NCI-H1930 (cell line): ENCODE results near the gene IGSF11.
"Not testable (repeated sequence)": the region's sequence is repeated elsewhere in the genome, so short reads cannot be mapped to it uniquely, and the experiment has no call there.

Experiments
- DNase-seq, 2 experiments: peaks; one replicate each; lab custom pipeline; 2025; lab: John Stamatoyannopoulos, UW

IGSF11 gene

GRCh38 chr3:118988198-118989130 lies 46.2 kb downstream of the IGSF11 start:
- no peak for DNase-seq

DNA sequence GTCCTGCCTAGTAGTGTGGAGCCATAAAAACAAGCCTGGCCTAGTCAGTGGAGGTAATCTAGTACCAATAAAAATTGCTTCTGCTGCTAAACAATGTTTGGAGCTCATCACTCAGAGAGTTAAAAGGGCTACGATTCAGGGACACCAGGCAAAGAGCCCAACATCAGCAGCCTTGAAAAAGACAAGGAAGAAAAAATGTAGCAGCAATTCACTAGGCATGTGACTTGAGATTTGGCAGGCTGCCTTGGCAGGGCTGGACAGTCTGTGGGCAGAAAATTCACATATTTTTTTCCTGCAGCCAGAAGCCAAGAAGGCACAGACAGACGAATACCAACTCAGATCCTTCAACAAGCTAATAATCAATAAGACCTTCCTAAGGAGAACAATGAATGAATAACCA lies 47.2 kb downstream of the IGSF11 start:
- no peak for DNase-seq

GRCh38 chr3:118986734-118987133 lies 47.9 kb downstream of the IGSF11 start:
- DNase-seq, result no peak

GRCh38 chr3:118984699-118985098 lies 49.9 kb downstream of the IGSF11 start:
- DNase-seq, result no peak

DNA sequence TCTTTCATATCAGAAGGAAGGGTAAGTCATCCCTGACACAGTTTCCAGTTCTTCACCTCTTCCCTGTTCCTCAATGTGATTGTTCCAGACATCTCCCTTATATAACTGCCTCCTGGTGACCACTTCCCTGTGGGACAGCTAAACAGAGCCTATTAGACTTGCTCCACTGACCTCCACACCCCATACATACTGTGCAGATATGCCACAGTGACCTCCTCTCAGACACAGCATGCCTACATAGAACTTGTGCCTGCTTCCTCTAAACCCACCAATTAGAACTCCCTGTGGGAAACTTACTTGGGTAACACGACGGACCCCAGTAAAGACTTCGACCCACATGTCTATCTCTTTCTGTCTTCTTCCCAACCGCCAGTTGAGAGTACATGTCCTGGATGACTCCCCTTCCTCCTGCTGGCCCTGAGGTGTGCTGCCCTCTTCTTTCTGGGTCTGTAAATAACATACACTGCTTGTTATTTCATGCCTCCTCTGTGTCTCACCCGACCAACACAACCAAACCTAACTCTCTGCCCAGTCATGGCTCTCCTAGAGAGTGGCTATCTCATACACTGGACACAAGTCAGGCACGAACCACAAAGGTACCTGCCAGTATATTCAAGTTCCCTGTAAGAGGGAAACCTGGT lies 53.0 kb downstream of the IGSF11 start:
- no peak for DNase-seq

GRCh38 chr3:118980832-118981231 lies 53.8 kb downstream of the IGSF11 start:
- no peak for DNase-seq

DNA sequence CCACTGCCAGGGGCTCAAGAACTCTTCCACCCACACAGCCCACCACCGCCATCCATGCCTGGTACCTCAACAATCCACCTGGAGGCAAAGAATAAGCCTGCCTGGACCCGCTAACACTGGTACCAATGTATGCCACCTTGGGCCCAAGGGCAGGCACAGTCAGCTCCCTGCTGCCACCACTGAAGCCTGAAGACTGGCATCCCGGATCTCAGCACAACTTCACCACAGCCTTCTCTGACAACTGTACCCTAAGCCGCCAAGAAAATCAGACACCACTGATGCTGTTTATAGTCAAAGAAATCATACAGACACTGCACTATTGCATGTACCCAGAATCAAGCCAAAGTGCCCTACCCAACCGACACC lies 56.3 kb downstream of the IGSF11 start:
- DNase-seq, result no peak

DNA sequence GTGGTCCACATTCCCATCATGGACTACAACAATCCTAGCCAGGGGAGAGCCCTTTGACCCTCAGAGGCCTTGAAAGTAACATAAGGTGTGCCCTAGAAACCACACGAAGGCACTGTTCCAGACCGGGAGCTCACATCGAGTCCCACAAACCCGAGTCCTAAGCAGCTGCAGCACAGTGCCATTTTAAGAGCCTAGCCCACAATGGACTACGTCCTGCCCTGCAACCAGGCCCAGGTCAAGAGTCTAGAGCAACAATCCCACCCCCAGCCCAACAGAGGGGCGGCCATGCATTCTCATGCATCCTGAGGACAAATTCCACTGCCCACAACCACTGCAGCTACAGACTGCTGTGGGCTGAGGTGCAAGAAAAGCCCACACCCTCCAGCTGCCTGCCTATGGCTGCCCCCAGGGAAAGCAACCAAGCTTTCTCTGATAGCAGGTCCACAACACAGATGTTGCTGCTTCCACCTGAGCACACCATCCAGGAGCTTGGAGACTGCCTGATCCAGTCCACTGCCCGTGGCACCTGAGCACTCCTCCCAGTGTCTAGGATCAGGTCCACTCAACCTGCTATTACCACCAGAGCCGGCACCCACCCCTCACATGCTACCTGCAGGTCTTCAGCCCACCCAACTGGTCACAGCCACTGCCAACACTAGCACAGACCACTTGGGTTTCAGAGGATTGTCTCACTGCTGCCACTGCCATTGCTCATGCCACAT lies 56.8 kb downstream of the IGSF11 start:
- no peak for DNase-seq

- DNase-seq, result no peak
Measured at GRCh38 chr3:118977118-118977517, 57.5 kb downstream of the IGSF11 start.

- not testable (repeated sequence) for DNase-seq
Measured at GRCh38 chr3:118975476-118975875, 59.2 kb downstream of the IGSF11 start.

DNA sequence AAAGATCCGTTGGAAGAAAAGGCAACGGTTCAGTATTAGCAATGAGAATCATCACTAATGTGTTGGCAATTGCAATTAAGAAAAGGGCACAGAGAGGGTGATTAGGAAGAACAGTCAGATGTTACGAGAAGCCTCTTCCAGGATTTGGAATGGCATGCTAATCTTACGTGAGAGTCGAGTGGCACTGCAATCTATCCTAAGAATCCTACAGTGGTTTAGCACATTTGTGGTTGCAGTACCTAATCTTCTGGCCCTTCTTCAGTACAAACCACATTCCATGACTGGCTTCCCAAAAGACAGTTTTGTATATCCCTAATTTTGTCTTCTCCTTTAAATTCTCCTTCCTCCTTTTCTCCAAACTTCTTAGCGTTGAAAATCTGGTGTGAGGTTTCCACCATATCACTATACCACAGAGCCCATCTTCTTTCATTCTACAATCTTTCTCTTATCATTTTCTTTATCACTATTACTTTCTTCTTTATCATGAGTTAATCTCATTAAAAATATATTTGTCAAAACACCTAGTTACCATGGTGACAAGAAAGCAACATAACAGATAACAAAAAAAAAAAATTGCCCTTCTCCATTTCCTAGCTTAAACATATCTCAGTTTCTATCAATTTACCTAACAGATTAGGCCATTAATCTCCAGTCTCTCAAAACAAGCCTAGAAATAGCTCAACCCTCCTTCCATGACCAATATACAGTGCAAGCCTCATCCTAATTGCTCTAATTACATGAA lies 60.1 kb downstream of the IGSF11 start:
- no peak for DNase-seq

- DNase-seq, result no peak
Measured at GRCh38 chr3:118973050-118973449, 61.6 kb downstream of the IGSF11 start.

DNA sequence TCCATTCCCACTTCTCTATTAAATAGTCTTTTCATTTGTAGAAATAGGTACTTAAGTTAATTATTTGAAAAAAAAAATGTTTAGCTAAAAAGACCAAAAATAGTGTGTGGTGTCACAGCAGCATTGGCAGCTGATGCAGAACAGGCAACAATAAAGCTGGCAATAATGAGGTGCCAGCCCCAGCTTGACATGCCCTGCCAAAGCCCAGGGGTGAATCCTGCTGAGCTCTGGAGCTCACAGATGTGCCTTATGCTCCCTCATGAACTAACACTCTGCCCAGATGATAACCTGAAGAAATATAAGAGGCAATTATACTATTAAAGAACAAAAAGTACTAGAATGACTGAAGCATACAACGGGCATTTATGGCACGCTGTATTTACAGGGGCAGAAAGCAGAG lies 63.8 kb downstream of the IGSF11 start:
- no peak for DNase-seq

DNA sequence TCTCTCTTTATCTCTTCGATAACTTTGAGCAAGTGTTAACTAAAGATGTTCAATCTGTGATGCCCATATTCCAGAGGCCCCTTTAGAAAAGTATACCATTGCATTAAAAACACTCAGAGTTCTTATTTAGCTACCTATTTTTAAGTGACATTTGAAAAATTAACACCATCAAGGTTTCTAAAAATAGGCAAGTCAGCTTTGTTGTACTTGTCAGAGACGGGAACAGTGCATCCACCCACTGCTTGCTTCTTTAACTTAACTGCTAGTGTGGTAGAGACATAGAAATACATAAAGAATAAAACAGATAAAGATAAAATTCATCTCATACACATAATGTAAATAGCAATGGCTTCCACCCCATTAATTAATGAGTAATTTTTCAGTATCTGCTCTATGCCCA lies 66.0 kb downstream of the IGSF11 start:
- no peak for DNase-seq

DNA sequence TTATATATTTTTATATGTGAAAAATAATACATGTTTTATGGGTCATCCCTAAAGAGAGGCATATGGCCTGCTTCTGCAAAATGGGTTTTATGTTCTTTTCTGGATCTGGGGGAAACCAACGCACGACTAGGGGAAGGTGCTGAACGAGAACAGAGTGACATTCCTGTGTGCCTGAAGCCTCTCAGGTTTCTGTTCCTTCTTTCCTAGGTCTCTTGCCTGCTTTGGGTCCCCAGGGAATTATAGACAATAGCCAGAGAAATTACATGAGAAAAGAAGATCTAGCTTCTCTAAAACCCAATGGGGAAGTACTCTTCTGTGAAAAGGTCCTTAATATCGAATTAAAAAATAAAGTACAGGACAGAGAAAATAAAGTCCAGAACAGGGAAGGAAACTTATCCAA lies 66.5 kb downstream of the IGSF11 start:
- DNase-seq, result no peak

DNA sequence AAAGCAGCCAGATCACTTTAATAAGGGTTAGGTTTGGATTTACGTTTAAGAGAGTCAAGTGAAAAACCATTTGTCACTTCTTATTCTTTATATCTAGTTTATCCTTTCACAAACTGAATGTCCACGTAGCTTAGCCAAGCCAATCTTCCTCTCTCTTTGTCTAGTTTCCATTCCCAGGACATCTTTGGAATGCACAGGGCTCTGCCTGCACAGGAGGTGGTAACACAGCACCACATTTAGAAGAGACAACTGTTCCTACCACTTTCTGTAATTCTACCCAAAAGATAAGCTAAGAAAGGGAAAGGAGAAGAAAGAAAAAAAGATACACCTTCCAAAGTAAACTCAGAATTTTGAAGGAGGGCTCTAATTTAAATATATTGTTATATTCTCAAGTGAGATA lies 67.9 kb downstream of the IGSF11 start:
- no peak for DNase-seq

GRCh38 chr3:118963711-118964110 lies 70.9 kb downstream of the IGSF11 start:
- DNase-seq, result no peak

DNA sequence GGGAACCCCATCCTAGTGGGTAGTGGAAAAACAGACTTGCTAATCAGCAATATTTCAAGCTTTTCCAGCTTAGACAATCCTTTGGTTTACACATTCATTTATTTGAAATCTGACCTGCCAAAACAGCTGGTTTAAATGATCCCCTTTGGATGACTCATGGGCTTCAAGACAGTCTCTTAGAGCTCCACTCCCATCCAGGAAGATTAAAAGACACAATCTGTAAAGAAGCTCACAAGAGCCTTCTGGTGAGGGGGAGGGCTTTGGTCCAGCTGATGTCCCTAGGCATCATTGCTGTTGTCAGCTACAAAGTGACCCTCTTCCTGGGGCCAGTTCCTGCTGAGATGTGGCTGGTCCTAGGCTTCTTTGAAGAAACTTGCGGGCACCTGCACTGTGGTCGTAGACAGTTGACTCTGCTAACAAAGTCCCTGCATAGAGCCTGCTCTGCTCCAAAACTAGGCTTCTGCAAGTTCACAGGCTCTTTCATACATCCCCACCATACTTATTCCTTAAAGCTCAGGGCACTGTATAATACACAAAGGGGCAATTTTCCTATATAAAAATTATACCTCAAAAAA lies 73.7 kb downstream of the IGSF11 start:
- DNase-seq, result no peak

DNA sequence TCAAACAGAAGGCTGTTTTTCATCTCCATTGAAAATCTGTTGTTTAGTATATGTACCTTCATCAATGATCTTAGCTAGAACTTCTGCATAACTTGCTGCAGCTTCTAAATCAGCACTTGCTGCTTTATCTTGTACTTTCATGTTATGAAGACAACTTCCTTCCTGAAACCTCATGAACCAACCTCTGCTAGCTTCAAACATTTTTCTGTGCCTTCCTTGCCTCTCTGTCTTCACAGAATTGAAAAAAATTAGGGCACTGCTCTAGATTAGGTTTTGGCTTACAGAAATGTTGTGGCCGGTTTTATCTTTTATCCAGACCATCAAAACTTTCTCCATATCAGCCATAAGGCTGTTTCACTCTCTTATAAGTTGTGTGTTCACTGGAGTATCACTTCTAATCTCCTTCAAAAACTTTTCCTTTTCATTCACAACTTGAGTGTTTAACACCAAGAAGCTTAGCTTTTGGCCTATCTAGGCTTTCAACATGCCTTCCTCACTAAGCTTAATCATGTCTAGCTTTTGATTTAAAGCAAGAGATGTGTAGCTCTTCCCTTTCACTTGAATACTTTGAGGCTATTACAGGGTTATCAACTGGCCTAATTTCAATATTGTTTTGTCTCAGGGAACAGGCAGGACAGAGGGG lies 78.6 kb downstream of the IGSF11 start:
- DNase-seq, result no peak

- no peak for DNase-seq
Measured at GRCh38 chr3:118951089-118951488, 83.6 kb downstream of the IGSF11 start.

- no peak for DNase-seq
Measured at GRCh38 chr3:118949113-118949760, 85.4 kb downstream of the IGSF11 start.
